Naive thymus-derived CD8-positive, alpha-beta T cell (primary cell): ENCODE measurements around the gene DEFB124. TPM values are rescaled to one million over a fixed set of nuclear protein-coding genes. Genes with fewer than 3 reads are reported as not detected.
"Not testable (repeated sequence)": the region's sequence is repeated elsewhere in the genome, so short reads cannot be mapped to it uniquely, and the experiment has no call there.

Source experiments
- ATAC-seq, 2 donors: fragments of 150-1000 bp; cut with Tn5 transposase in 1 of 2; sonication (Bioruptor Pico), chemical (Tn5 transposase) in 1 of 2; 1 replicate in 1 of 2; 2 replicates in 1 of 2; pipeline ENCODE4 v1.10.0; 2021; ENCODE audit warnings: mild to moderate bottlenecking in 2 of 2, moderate library complexity in 2 of 2
- POLR2A ChIA-PET: fragments of 350-600 bp; sonication (Branson Sonifier 250); formaldehyde crosslinking; loops from one replicate; lab custom pipeline; 2021; ENCODE audit warnings: antibody characterized with exemption; lab: Charles Lee
- DNase-seq, 10 donors: peaks; one replicate each; pipeline versions ENCODE4 v3.0.0 to v3.0.0-alpha.2; 2020 to 2022
- H3K27ac Mint-ChIP-seq, 10 donors: one replicate each; pipeline ENCODE4 v1.8.0; 2020 to 2022; ENCODE audit warnings: mild to moderate bottlenecking in 10 of 10, mixed read lengths in 10 of 10, moderate library complexity in 4 of 10, inconsistent platforms in 1 of 10
- H3K27me3 Mint-ChIP-seq, 5 donors: one replicate each; pipeline ENCODE4 v1.8.0; 2021 to 2022; ENCODE audit warnings: mixed read lengths in 5 of 5
- H3K36me3 Mint-ChIP-seq, 3 donors: one replicate each; pipeline ENCODE4 v1.8.0; 2020 to 2022; ENCODE audit warnings: mixed read lengths in 3 of 3, mild to moderate bottlenecking in 2 of 3, inconsistent platforms in 1 of 3
- H3K4me1 Mint-ChIP-seq, 4 donors: one replicate each; pipeline ENCODE4 v1.8.0; 2021 to 2022; ENCODE audit warnings: mixed read lengths in 4 of 4
- H3K4me3 Mint-ChIP-seq, 10 donors: one replicate each; pipeline ENCODE4 v1.8.0; 2020 to 2022; ENCODE audit warnings: mild to moderate bottlenecking in 10 of 10, mixed read lengths in 10 of 10, moderate library complexity in 6 of 10, inconsistent platforms in 1 of 10
- H3K9me3 Mint-ChIP-seq, 9 donors: one replicate each; pipeline ENCODE4 v1.8.0; 2020 to 2022; ENCODE audit warnings: mixed read lengths in 9 of 9, mild to moderate bottlenecking in 3 of 9, inconsistent platforms in 1 of 9, moderate library complexity in 1 of 9
- polyA plus RNA-seq, 3 donors: library from polyadenylated mRNA; unstranded; fragments of 300-500 nt; fragmentation: Illumina TruSeq; gene quantifications; one replicate each; pipeline ENCODE4 v1.2.3, GENCODE V29; 2021
- total RNA-seq, 8 experiments: library from RNA in 2 of 8; stranded (reverse) in 2 of 8; gene quantifications; one replicate each; pipeline ENCODE4 v1.2.3 and lab custom pipeline; 2021 to 2026

Gene DEFB124
- total and polyA plus RNA-seq, 5 experiments from 2014 or later, result not detected

- POLR2A ChIA-PET, result no interaction called here
- H3K4me1 Mint-ChIP-seq, result peaks cover 0 to 11% (median 4%) of the 10 kb centered on the region in 4 donors
- no peak for ATAC-seq
Measured at GRCh38 chr20:31484001-31484400, 9.1 kb upstream of the DEFB124 start.

GRCh38 chr20:31476643-31477215 lies 1.8 kb upstream of the DEFB124 start:
- peaks cover 0 to 11% (median 6%) of the 10 kb centered on the region in 4 donors for H3K4me1 Mint-ChIP-seq
- peaks cover 24 to 77% (median 48%) of the 10 kb centered on the region in 5 donors for H3K27me3 Mint-ChIP-seq

More at GRCh38 chr20:31484001-31484400, 9.1 kb upstream of the DEFB124 start:
- H3K27me3 Mint-ChIP-seq, result peaks cover 13 to 60% (median 39%) of the 10 kb centered on the region in 5 donors
- H3K9me3 Mint-ChIP-seq, result no peaks in the 10 kb centered on the region
- H3K27ac Mint-ChIP-seq, result no peak overlapping the region
- H3K4me3 Mint-ChIP-seq, result no peak overlapping the region
- DNase-seq, result peak in 1 of 10 donors; percentile 4
- peaks cover 0 to 2% (median 0%) of the 10 kb centered on the region in 3 donors for H3K36me3 Mint-ChIP-seq

GRCh38 chr20:31476294-31476585 lies 1.3 kb upstream of the DEFB124 start:
- DNase-seq, result no peak
- H3K27me3 Mint-ChIP-seq, result peaks cover 22 to 72% (median 44%) of the 10 kb centered on the region in 5 donors
- POLR2A ChIA-PET, result no interaction called here
- peaks cover 0 to 11% (median 5%) of the 10 kb centered on the region in 4 donors for H3K4me1 Mint-ChIP-seq
- H3K27ac Mint-ChIP-seq, result no peak overlapping the region
- no peak overlapping the region for H3K4me3 Mint-ChIP-seq
- H3K9me3 Mint-ChIP-seq, result peaks cover 0 to 5% (median 3%) of the 10 kb centered on the region in 9 donors
- H3K36me3 Mint-ChIP-seq, result peaks cover 0 to 5% (median 2%) of the 10 kb centered on the region in 3 donors
- ATAC-seq, result no peak

More at GRCh38 chr20:31476643-31477215, 1.8 kb upstream of the DEFB124 start:
- ATAC-seq (no peak), DNase-seq (no peak)
- POLR2A ChIA-PET, result no interaction called here
- peaks cover 0 to 5% (median 3%) of the 10 kb centered on the region in 9 donors for H3K9me3 Mint-ChIP-seq
- H3K27ac Mint-ChIP-seq, result no peak overlapping the region
- H3K36me3 Mint-ChIP-seq, result peaks cover 0 to 5% (median 2%) of the 10 kb centered on the region in 3 donors
- no peak overlapping the region for H3K4me3 Mint-ChIP-seq

- H3K4me3 Mint-ChIP-seq, result no peak overlapping the region
- POLR2A ChIA-PET, result no interaction called here
- peaks cover 0 to 11% (median 4%) of the 10 kb centered on the region in 4 donors for H3K4me1 Mint-ChIP-seq
- DNase-seq (no peak), ATAC-seq (no peak)
- peaks cover 0 to 5% (median 3%) of the 10 kb centered on the region in 9 donors for H3K9me3 Mint-ChIP-seq
- peaks cover 22 to 68% (median 42%) of the 10 kb centered on the region in 5 donors for H3K27me3 Mint-ChIP-seq
- H3K27ac Mint-ChIP-seq, result no peak overlapping the region
- peaks cover 0 to 5% (median 2%) of the 10 kb centered on the region in 3 donors for H3K36me3 Mint-ChIP-seq
Measured at GRCh38 chr20:31475472-31476293, 756 bp upstream of the DEFB124 start.

GRCh38 chr20:31474097-31474436 lies 860 bp downstream of the DEFB124 start:
- Mint-ChIP-seq H3K36me3 (peaks cover 0 to 5% (median 2%) of the 10 kb centered on the region in 3 donors), H3K4me3 (peak overlapping the region in 2 of 10 donors; percentile 18 to 48), H3K4me1 (peaks cover 0 to 11% (median 4%) of the 10 kb centered on the region in 4 donors), H3K27ac (no peak overlapping the region), H3K27me3 (peaks cover 22 to 63% (median 38%) of the 10 kb centered on the region in 5 donors), H3K9me3 (peaks cover 0 to 5% (median 3%) of the 10 kb centered on the region in 9 donors)
- no peak for ATAC-seq
- DNase-seq, result no peak
- POLR2A ChIA-PET, result no interaction called here

GRCh38 chr20:31473331-31474096 lies 1.4 kb downstream of the DEFB124 start:
- Mint-ChIP-seq H3K9me3 (peaks cover 0 to 5% (median 3%) of the 10 kb centered on the region in 9 donors), H3K27me3 (peaks cover 22 to 60% (median 38%) of the 10 kb centered on the region in 5 donors), H3K27ac (no peak overlapping the region), H3K4me3 (no peak overlapping the region), H3K4me1 (peaks cover 0 to 11% (median 4%) of the 10 kb centered on the region in 4 donors), H3K36me3 (peaks cover 0 to 5% (median 2%) of the 10 kb centered on the region in 3 donors)
- POLR2A ChIA-PET, result no interaction called here
- DNase-seq (no peak), ATAC-seq (no peak)

GRCh38 chr20:31472395-31473330 lies 2.3 kb downstream of the DEFB124 start:
- Mint-ChIP-seq H3K27me3 (peaks cover 22 to 60% (median 31%) of the 10 kb centered on the region in 5 donors), H3K36me3 (peaks cover 0 to 5% (median 2%) of the 10 kb centered on the region in 3 donors), H3K4me3 (no peak overlapping the region), H3K4me1 (peaks cover 0 to 11% (median 4%) of the 10 kb centered on the region in 4 donors), H3K27ac (no peak overlapping the region), H3K9me3 (peaks cover 0 to 5% (median 3%) of the 10 kb centered on the region in 9 donors)
- DNase-seq (no peak), ATAC-seq (no peak)
- POLR2A ChIA-PET, result no interaction called here

- ATAC-seq, H3K9me3 Mint-ChIP-seq, H3K27ac Mint-ChIP-seq, POLR2A ChIA-PET, DNase-seq, H3K36me3 Mint-ChIP-seq, H3K4me3 Mint-ChIP-seq: not testable (repeated sequence)
- peaks cover 0 to 11% (median 3%) of the 10 kb centered on the region in 4 donors for H3K4me1 Mint-ChIP-seq
- H3K27me3 Mint-ChIP-seq, result peaks cover 16 to 53% (median 18%) of the 10 kb centered on the region in 5 donors
Measured at GRCh38 chr20:31470946-31471345, 4.0 kb downstream of the DEFB124 start.

- DNase-seq (no peak), ATAC-seq (no peak)
- Mint-ChIP-seq H3K27me3 (peaks cover 7 to 23% (median 13%) of the 10 kb centered on the region in 5 donors), H3K27ac (no peak overlapping the region), H3K4me1 (no peaks in the 10 kb centered on the region), H3K36me3 (no peaks in the 10 kb centered on the region), H3K9me3 (peaks cover 0 to 1% (median 0%) of the 10 kb centered on the region in 9 donors), H3K4me3 (no peak overlapping the region)
- POLR2A ChIA-PET, result no interaction called here
Measured at GRCh38 chr20:31454361-31454760, 20.6 kb downstream of the DEFB124 start.

GRCh38 chr20:31452575-31452974 lies 22.4 kb downstream of the DEFB124 start:
- peaks cover 9 to 19% (median 14%) of the 10 kb centered on the region in 5 donors for H3K27me3 Mint-ChIP-seq
- H3K4me1 Mint-ChIP-seq, result peaks cover 0 to 1% (median 0%) of the 10 kb centered on the region in 4 donors
- no peaks in the 10 kb centered on the region for H3K36me3 Mint-ChIP-seq
- H3K4me3 Mint-ChIP-seq, result no peak overlapping the region
- peaks cover 0 to 5% (median 0%) of the 10 kb centered on the region in 9 donors for H3K9me3 Mint-ChIP-seq
- POLR2A ChIA-PET, result no interaction called here
- peak overlapping the region in 1 of 10 donors; percentile 57 for H3K27ac Mint-ChIP-seq
- DNase-seq, result no peak
- ATAC-seq, result no peak

GRCh38 chr20:31449511-31450414 lies 25.2 kb downstream of the DEFB124 start:
- H3K4me3 Mint-ChIP-seq, result no peak overlapping the region

More at GRCh38 chr20:31449511-31450414, 25.2 kb downstream of the DEFB124 start:
- H3K27me3 Mint-ChIP-seq, result peaks cover 0 to 14% (median 11%) of the 10 kb centered on the region in 5 donors
- no peaks in the 10 kb centered on the region for H3K36me3 Mint-ChIP-seq
- H3K27ac Mint-ChIP-seq, result peak overlapping the region in 1 of 10 donors; percentile 64
- ATAC-seq (no peak), DNase-seq (no peak)
- POLR2A ChIA-PET, result no interaction called here
- H3K4me1 Mint-ChIP-seq, result peaks cover 0 to 1% (median 0%) of the 10 kb centered on the region in 4 donors
- peaks cover 0 to 5% (median 0%) of the 10 kb centered on the region in 9 donors for H3K9me3 Mint-ChIP-seq
